HG02973 (cell line): ENCODE measurements around the gene PBX2.
"Not testable (repeated sequence)": the region's sequence is repeated elsewhere in the genome, so short reads cannot be mapped to it uniquely, and the experiment has no call there.

Experiments
- ATAC-seq: cut with Tn5 transposase; IDR thresholded peaks from one replicate; pipeline ENCODE4 v1.9.1; 2021; ENCODE audit warnings: moderate library complexity; ENCODE audit not compliant: unreplicated experiment

The PBX2 gene

GRCh38 chr6:32151863-32152768, 37.9 kb downstream of the PBX2 start, which contains the start of gene PRRT1:
Gene PRRT1 (minus strand): TSS chr6:32151939. CDS start chr6:32151827, 112 bp downstream.
- no peak for ATAC-seq

GRCh38 chr6:32151181-32151862, 38.7 kb downstream of the PBX2 start:
- no peak for ATAC-seq

DNA sequence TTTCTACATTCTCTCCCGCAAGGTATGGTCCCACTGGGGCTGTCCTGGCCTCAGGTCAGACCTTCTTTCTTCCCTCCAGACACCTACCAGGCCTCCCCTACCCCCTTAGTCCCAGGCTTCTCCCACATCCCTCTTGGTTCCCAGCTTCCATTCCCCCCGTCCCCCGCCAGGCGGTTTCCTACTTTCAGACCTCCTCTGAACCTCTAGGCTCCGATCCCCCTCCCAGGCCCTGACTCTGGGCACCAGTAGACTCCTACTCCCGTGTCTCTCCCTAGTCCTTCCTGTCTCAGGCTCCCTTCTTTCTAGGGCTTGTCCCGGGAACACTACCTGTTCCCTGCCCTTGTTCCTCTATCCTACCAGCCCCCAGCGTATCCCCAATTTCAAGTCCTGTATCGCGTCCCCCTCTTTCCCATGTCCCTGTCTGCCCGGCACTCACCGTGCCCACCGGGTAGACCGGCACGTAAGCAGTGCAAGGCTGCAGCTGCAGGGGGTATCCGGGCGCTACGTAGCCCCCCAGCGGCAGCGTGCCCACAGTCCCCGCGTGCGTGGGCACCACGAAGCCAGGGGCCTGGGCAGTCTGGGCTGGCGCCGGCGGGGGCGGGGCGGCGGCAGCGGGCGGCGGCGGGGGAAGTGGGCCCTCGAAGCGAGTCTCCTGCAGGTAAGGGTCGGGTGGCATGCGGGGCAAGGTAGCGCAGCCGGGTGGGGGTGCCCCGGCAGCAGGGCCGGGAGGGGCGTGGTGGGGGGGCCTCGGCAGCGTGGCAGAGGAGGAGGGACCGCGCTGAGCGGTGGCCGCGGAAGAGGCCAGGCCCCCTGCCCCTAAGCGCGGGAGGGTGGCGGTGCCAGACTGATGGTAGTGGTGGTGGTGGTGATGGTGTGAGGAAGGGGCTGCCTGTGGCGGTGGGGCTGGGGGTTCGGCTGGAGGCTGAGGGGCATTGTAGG, 39.8 kb downstream of the PBX2 start:
- no peak for ATAC-seq

DNA sequence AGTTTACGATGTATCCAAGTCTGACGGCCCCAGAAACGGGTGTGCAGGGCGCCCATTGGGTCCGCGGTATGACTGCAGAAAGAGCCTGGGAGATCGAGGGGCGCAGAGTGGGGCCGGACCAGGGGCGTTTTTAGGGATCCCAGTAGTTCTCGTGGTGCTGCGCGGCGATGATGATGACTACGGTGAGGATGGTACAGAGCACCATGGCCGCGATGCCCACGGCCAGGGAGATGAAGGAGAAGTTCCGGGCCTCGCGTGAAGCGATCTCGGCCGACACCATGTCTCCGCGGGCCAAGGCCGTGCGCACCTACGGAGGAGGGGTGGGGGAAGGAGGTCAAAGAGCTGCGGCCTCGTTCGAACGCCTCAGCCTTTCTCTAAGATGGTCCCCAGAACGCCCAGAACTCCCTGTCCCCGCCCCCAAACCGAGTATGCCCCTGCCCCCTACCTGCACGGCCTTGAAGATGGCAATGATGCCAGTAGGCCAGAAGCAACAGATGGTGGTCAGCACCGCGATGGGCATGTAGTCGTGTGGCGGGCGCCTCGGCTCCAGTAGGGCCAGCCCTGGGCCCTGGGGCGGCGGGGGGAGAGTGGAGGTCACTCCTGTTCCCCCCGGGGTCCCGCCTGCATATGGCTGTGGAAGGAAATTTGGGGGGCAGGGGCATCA, 40.8 kb downstream of the PBX2 start:
- no peak for ATAC-seq

- ATAC-seq, result no peak
These were observed 41.5 kb downstream of the PBX2 start for GRCh38 chr6:32148289-32149091.

GRCh38 chr6:32147401-32148132, 42.4 kb downstream of the PBX2 start:
- ATAC-seq, result no peak

DNA sequence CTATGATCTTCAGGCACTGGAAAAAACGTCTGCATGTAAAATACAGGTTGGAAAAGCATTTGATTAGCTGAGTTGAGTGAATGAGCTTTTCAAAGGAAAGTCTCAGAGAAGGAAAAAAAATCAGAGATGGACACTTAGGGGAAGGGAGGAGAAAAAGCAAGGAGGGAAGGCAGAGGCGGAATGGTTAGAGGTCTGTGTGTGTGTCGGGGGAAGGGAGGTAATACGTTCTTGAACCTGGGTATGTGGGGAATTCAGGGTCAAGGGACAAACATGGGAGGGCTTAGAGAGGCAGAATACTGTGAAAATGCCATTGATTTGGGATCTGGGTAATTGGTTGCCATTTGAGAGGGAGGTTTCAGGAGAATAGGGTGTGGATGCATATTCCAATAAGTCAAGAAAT, 43.3 kb downstream of the PBX2 start:
- no peak for ATAC-seq

DNA sequence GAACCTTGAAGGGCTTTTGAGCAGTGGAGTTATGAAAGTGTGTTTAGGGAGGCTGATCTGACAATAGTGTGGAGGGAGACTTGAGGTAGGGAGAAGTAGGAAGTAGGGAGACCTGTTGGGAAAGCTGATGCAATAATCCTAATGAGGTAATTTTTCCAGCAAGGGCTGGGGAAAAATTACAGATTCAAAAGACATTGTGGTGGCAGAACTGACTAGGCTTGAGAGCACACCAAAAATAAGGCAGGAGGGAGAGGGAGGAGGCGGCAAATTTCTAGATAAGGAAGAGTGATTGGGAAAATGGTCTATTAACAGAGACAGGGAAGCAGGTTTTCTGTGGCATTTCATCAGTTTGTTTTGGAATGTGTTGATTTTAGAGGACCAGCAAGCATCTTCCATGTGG, 43.7 kb downstream of the PBX2 start:
- no peak for ATAC-seq

- not testable (repeated sequence) for ATAC-seq
These were observed 45.8 kb downstream of the PBX2 start for GRCh38 chr6:32144238-32144637.

DNA sequence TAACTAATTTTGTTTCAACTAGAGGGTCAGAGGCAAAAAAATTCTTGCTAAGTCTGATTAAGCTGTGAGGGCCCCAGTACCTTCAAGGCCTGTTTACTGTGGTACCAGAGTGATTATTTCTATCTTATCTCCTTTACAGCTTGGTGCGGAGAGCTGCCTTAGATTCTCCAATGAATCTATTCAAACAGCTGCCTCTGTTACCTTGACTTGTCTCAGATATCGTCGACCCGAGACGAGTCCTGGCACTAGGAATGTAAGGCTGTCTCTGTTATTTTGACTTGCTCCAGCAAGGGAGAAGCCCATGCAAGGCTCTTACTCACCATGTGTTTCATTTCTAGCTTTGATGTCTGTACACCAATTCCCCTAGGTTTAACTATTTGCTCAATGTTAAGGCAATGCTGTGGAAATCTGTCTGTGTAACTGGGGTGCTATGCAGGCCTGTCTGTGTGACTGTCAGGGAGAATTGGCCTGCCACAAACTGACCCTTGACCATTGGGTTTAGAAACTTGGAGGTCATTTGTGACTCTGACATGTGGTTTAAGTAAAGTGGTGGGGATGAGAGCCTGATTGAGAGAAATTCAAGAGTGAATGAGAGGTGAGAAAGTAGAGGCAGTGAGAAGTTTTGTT, 49.5 kb downstream of the PBX2 start:
- ATAC-seq, result no peak

- ATAC-seq, result no peak
These were observed 50.4 kb downstream of the PBX2 start for GRCh38 chr6:32139590-32139989.

DNA sequence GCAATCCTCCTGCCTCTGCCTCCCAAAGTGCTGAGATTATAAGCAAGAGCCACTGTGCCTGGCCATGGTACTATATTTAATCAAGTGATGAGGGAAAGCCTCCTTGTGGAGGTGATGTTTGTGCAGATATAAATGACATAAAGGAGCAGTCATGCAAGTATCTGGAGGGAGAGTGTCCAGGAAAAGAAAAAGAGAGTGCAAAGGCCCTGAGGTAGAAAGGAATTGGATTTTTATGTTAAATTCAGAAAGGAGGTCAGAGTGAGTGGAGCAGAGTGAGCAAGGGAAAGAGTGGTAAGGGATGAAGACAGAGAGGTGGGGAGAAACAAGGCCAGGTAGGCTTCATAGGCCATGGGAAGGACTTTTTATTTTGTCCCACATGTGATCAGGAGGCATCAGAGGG, 52.5 kb downstream of the PBX2 start:
- no peak for ATAC-seq
